ENCODE data around the gene SPRED2.
"Not testable (repeated sequence)": the region's sequence is repeated elsewhere in the genome, so short reads cannot be mapped to it uniquely, and the experiment has no call there.

Gene SPRED2

DNA sequence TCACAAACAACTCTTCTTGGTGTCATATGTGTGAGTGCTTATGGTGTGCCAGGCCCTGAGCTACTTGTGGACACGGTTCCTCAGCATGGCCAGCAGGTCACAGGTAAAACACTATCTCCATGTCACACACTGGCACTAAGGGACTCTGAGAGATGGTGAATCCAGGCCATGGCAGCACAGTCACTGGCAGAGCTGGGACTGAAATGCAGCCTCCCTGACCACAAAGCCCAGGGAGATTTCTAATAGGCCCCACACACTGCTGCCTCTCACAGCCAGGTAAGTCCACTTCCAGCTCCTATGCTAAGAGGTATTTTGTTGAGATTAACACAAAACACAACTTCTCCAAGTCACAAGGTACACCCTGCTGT lies 112.7 kb downstream of the SPRED2 start:
- no peak overlapping the region for H3K4me3 ChIP-seq (ENCODE audit: low read length)
- DNase-seq (ENCODE audit: low read depth), result no peak
- TF ChIP-seq, protein P1, sequence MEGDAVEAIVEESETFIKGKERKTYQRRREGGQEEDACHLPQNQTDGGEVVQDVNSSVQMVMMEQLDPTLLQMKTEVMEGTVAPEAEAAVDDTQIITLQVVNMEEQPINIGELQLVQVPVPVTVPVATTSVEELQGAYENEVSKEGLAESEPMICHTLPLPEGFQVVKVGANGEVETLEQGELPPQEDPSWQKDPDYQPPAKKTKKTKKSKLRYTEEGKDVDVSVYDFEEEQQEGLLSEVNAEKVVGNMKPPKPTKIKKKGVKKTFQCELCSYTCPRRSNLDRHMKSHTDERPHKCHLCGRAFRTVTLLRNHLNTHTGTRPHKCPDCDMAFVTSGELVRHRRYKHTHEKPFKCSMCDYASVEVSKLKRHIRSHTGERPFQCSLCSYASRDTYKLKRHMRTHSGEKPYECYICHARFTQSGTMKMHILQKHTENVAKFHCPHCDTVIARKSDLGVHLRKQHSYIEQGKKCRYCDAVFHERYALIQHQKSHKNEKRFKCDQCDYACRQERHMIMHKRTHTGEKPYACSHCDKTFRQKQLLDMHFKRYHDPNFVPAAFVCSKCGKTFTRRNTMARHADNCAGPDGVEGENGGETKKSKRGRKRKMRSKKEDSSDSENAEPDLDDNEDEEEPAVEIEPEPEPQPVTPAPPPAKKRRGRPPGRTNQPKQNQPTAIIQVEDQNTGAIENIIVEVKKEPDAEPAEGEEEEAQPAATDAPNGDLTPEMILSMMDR (conservative IDR thresholded peaks at IDR 0.05; ENCODE audit: low read depth, low read length), result no peak

DNA sequence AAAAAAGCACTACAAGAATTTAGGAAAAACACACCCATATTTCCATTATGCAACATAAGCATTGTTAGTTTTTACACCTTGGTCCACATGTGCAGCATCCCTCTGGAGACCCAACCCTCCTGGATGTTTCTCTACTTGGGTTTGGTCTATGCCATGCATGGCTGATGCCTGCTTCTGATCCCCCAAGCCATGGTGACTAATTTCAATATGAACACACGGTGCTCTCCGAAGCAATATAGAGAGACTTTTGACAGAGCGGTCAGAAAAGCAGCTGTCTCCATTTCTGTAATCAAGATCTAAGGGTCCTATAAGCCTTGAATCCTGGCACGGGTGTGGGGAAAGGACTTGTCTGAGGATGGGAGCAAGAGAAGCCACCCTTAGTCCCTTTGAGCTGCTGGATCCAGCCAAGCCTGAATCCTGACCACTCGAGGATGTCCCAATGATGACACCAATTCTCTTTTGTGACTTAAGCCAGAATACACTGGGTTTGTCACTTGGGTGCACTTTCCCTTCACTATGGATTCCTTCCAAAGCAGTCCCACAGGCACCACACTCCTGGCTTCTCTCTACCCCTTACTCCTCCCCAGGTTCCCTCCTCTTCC lies 113.2 kb downstream of the SPRED2 start:
- DNase-seq (ENCODE audit: low read depth), result no peak
- TF ChIP-seq, protein P1 (conservative IDR thresholded peaks at IDR 0.05; ENCODE audit: low read depth, low read length), result no peak
- no peak overlapping the region for H3K4me3 ChIP-seq (ENCODE audit: low read length)

DNA sequence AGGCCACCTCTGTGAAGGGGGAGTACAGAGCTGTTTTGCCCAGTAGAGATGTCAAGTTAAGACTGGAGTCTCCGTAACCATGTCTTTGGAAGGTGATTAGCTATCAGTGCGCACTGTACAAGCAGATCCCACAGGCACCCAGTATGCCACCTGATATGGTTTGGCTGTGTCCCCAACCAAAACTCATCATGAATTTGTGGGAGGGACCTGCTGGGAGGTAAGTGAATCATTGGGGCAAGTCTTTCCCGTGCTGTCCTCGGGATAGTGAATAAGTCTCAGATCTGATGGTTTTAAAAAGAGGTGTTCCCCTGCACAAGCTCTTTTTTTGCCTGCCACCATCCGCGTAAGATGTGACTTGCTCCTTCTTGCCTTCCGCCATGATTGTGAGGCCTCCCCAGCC lies 114.6 kb downstream of the SPRED2 start:
- DNase-seq (ENCODE audit: low read depth), result no peak
- TF ChIP-seq, protein P1 (conservative IDR thresholded peaks at IDR 0.05; ENCODE audit: low read depth, low read length), result no peak
- H3K4me3 ChIP-seq (ENCODE audit: low read length), result no peak overlapping the region

DNA sequence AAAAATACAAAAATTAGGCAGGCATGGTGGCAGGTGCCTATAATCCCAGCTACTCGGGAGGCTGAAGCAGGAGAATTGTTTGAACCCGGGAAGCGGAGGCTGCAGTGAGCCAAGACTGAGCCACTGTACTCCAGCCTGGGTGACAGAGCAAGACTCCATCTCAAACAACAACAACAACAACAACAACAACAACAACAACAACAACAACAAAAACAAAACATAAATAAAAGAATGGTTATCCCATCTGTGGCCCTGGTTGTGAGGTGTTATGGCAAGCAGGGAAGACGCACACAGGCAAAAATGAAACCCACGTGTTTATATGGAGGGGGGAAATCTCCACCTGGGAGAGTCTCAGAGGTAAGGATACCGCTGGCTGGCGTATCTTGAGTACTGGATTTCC lies 115.0 kb downstream of the SPRED2 start:
- not testable (repeated sequence) for H3K4me3 ChIP-seq (ENCODE audit: low read length)

DNA sequence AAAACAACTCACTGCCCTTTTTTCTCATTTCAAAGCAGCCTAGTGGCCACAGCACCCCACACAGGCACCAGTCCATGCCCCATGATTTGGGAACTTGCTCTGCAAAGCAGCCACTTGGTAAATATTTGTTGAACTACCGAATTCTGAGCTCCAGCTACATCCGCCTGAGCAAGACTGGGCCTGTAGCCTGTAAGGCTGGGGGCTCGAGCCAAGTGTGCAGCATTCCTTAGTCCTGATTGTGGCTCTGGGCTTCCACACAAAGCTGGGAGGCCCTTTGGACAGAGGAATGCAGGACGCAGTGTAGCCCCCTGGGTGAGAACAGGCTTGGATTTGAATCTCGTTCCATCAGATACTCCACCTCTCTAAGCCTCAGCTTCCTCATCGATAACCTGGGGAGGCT lies 116.3 kb downstream of the SPRED2 start:
- TF ChIP-seq, protein P1 (conservative IDR thresholded peaks at IDR 0.05; ENCODE audit: low read depth, low read length), result no peak
- no peak for DNase-seq (ENCODE audit: low read depth)

More for the DNA sequence above, 115.0 kb downstream of the SPRED2 start:
- DNase-seq (ENCODE audit: low read depth), result not testable (repeated sequence)

DNA sequence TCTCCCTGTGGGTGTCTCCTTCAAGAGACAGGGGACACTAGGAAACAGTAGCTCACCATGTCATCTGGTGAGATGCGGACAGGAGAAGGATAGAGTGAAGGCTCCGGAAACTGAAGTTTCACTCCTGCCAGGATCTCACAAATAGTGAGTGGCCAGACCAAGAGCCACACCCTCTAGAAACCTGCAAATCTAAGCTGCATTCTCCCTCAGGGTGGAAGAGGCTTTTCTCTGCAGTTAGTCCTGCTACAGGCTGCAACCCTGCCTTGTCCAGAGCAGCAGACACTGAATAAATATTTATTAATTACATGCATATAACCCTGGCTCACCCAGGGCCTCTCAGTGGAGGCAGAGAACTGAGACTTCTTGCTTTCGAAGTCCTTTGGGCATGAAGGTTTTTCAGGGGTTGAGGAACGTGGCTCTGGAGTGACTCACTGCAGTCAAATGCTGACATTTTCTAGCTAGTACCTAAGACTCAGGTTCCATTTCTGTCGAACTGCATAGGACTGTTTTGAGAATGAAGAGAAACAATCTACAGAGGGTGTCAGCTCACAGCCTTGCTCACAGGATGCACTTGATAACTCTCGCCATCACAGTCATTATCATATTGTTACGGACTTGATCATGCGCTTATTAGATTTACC lies 117.5 kb downstream of the SPRED2 start:
- TF ChIP-seq, protein P1 (conservative IDR thresholded peaks at IDR 0.05; ENCODE audit: low read depth, low read length), result no peak
- DNase-seq (ENCODE audit: low read depth), result no peak
- no peak overlapping the region for H3K4me3 ChIP-seq (ENCODE audit: low read length)

More for the DNA sequence above, 116.3 kb downstream of the SPRED2 start:
- no peak overlapping the region for H3K4me3 ChIP-seq (ENCODE audit: low read length)

DNA sequence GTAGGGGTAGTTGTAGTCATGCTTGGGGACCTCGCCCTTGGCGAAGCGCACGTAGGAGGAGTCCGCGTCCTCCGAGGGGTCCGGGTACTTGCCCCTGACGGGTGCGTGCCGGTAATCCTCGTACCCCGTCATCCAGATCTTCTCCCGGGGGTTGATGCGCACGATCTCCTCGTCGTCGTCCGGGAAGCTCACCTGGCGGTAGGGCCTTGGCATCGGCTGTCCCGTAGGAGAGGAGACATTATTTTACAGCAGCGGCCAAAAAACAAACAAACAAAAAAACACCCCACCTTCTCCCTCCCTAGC lies 118.5 kb downstream of the SPRED2 start:
- TF ChIP-seq, protein P1 (conservative IDR thresholded peaks at IDR 0.05; ENCODE audit: low read depth, low read length), result no peak
- no peak for DNase-seq (ENCODE audit: low read depth)
- no peak overlapping the region for H3K4me3 ChIP-seq (ENCODE audit: low read length)

Measured in retinal pigment epithelial cell (primary cell).